IMR-90 (cell line): ENCODE data around the gene CCL4. TPM values are rescaled to one million over a fixed set of nuclear protein-coding genes. Genes with fewer than 3 reads are reported as not detected.

Source experiments
- microRNA-seq, 2 experiments: library from miRNA; stranded (forward) in 1 of 2; unstranded in 1 of 2; fragments of 10-50 nt in 1 of 2; fragments of <30 nt in 1 of 2; gene quantifications in 1 of 2; microRNA quantifications in 1 of 2; one replicate each; pipeline versions ENCODE3 to v1.1.0; 2013 to 2020; ENCODE audit not compliant: insufficient read depth in 1 of 2, insufficient read length in 1 of 2, unreplicated experiment in 1 of 2
- polyA plus RNA-seq, 3 experiments: library from polyadenylated mRNA; depleted of rRNA; stranded (reverse); fragments of >200 nt; gene quantifications; 2 replicates each; pipeline ENCODE4 v1.2.3, GENCODE V29; 2012; ENCODE audit warnings: low replicate concordance in 1 of 3
- small RNA-seq, 5 experiments: library from RNA; depleted of rRNA; stranded (forward); fragments of <200 nt; gene quantifications; one replicate each; pipeline ENCODE3, GENCODE V24; 2012
- total RNA-seq: library from RNA; depleted of rRNA; stranded (reverse); fragments of >200 nt; gene quantifications from 2 replicates; pipeline ENCODE4 v1.2.3, GENCODE V29; 2012; rRNA removed

The CCL4 gene
- total and polyA plus RNA-seq, 2 of the 4 experiments (the other 2 are of a cell fraction) = not detected

Small RNA genes lying within 50 kb of the gene (microRNA-seq; reads per million reads assigned to microRNA genes)
- gene RN7SL301P (ENCODE audit: insufficient read depth, insufficient read length) = not detected

Small RNA genes lying within 50 kb of the gene (small RNA-seq; reads per million reads assigned to genes)
- gene RN7SL301P = 0 reads per million in 5 experiments

Other genes starting within 250 kb of the CCL4 start
- gene HEATR9, start 234.9 kb upstream of the CCL4 start, total RNA-seq = not detected in 2 replicates
- gene HEATR9, start 234.9 kb upstream of the CCL4 start, polyA plus RNA-seq (2012; rRNA removed) = not detected in 2 replicates
- gene CCL5, start 223.5 kb upstream of the CCL4 start, total RNA-seq = not detected in 2 replicates
- gene CCL5, start 223.5 kb upstream of the CCL4 start, polyA plus RNA-seq (2012; rRNA removed) = not detected in 2 replicates
- gene RDM1, start 173.1 kb upstream of the CCL4 start, total RNA-seq = 0.18 TPM in 1 of 2 replicates, not detected in the other
- gene RDM1, start 173.1 kb upstream of the CCL4 start, polyA plus RNA-seq (2012; rRNA removed) = not detected in 2 replicates
- gene LYZL6, start 160.1 kb upstream of the CCL4 start, total RNA-seq = not detected in 2 replicates
- not detected in 2 replicates for gene LYZL6, start 160.1 kb upstream of the CCL4 start, polyA plus RNA-seq (2012; rRNA removed)
- not detected in 2 replicates for gene CCL16, start 122.3 kb upstream of the CCL4 start, total RNA-seq
- not detected in 2 replicates for gene CCL16, start 122.3 kb upstream of the CCL4 start, polyA plus RNA-seq (2012; rRNA removed)
- not detected in 2 replicates for gene CCL14, start 117.1 kb upstream of the CCL4 start, total RNA-seq
- not detected in 2 replicates for gene CCL14, start 117.1 kb upstream of the CCL4 start, polyA plus RNA-seq (2012; rRNA removed)
- gene CCL15, start 102.3 kb upstream of the CCL4 start, total RNA-seq = not detected in 2 replicates
- gene CCL15, start 102.3 kb upstream of the CCL4 start, polyA plus RNA-seq (2012; rRNA removed) = not detected in 2 replicates
- gene CCL23, start 85.9 kb upstream of the CCL4 start, total RNA-seq = not detected in 2 replicates
- gene CCL23, start 85.9 kb upstream of the CCL4 start, polyA plus RNA-seq (2012; rRNA removed) = not detected in 2 replicates
- gene CCL18, start 39.6 kb upstream of the CCL4 start, total RNA-seq = not detected in 2 replicates
- not detected in 2 replicates for gene CCL18, start 39.6 kb upstream of the CCL4 start, polyA plus RNA-seq (2012; rRNA removed)
- gene CCL3, start 13.7 kb upstream of the CCL4 start, total RNA-seq = not detected in 2 replicates
- not detected in 2 replicates for gene CCL3, start 13.7 kb upstream of the CCL4 start, polyA plus RNA-seq (2012; rRNA removed)
- gene TBC1D3B, start 72.8 kb downstream of the CCL4 start, total RNA-seq = not detected in 2 replicates
- gene TBC1D3B, start 72.8 kb downstream of the CCL4 start, polyA plus RNA-seq (2012; rRNA removed) = 0.94 and 1.6 TPM in 2 replicates
- not detected in 2 replicates for gene CCL3L1, start 92.9 kb downstream of the CCL4 start, total RNA-seq
- gene CCL3L1, start 92.9 kb downstream of the CCL4 start, polyA plus RNA-seq (2012; rRNA removed) = not detected in 2 replicates
- not detected in 2 replicates for gene CCL4L2, start 107.2 kb downstream of the CCL4 start, total RNA-seq
- not detected in 2 replicates for gene CCL4L2, start 107.2 kb downstream of the CCL4 start, polyA plus RNA-seq (2012; rRNA removed)
- gene TBC1D3I, start 160.7 kb downstream of the CCL4 start, total RNA-seq = not detected in 2 replicates
- gene TBC1D3I, start 160.7 kb downstream of the CCL4 start, polyA plus RNA-seq (2012; rRNA removed) = 0.07 TPM in 1 of 2 replicates, not detected in the other
- not detected in 2 replicates for gene TBC1D3G, start 220.1 kb downstream of the CCL4 start, total RNA-seq
- gene TBC1D3G, start 220.1 kb downstream of the CCL4 start, polyA plus RNA-seq (2012; rRNA removed) = not detected in 2 replicates